Activated CD8-positive, alpha-beta T cell treated with anti-CD3 and anti-CD28 coated beads for 36 hours (primary cell): ENCODE data around the gene MACROD2. TPM values are rescaled to one million over a fixed set of nuclear protein-coding genes. Genes with fewer than 3 reads are reported as not detected.

ENCODE experiments used
- ATAC-seq: fragments of 200-7000 bp; cut with Tn5 transposase; one replicate; pipeline ENCODE4 v1.10.0; 2021; ENCODE audit warnings: mild to moderate bottlenecking, moderate library complexity
- CTCF ChIA-PET: fragments of 350-600 bp; sonication (Branson Sonifier 250); formaldehyde crosslinking; loops from one replicate; lab custom pipeline; 2021; ENCODE audit warnings: antibody characterized with exemption; lab: Charles Lee
- POLR2A ChIA-PET: fragments of 350-600 bp; sonication (Branson Sonifier 250); formaldehyde crosslinking; loops from one replicate; lab custom pipeline; 2021; ENCODE audit warnings: antibody characterized with exemption; lab: Charles Lee
- DNase-seq: peaks from one replicate; pipeline ENCODE4 v3.0.0-alpha.2; 2020
- H3K27ac Mint-ChIP-seq: one replicate; pipeline ENCODE4 v1.8.0; 2021; ENCODE audit warnings: mild to moderate bottlenecking, mixed read lengths
- H3K27me3 Mint-ChIP-seq: one replicate; pipeline ENCODE4 v1.8.0; 2021; ENCODE audit warnings: mixed read lengths
- H3K36me3 Mint-ChIP-seq: one replicate; pipeline ENCODE4 v1.8.0; 2021; ENCODE audit warnings: low read depth, mixed read lengths
- H3K4me1 Mint-ChIP-seq: one replicate; pipeline ENCODE4 v1.8.0; 2021; ENCODE audit warnings: low read depth, mixed read lengths
- H3K4me3 Mint-ChIP-seq: one replicate; pipeline ENCODE4 v1.8.0; 2021; ENCODE audit warnings: mild to moderate bottlenecking, moderate library complexity, mixed read lengths
- H3K9me3 Mint-ChIP-seq: one replicate; pipeline ENCODE4 v1.8.0; 2021; ENCODE audit warnings: mixed read lengths
- intact Hi-C: fragments of 100-400 bp; cut with micrococcal nuclease; formaldehyde crosslinking; loops from one replicate; pipeline ENCODE4 v1.10.0; 2022
- total RNA-seq, 2 experiments: library from RNA; stranded (reverse); gene quantifications; one replicate each; pipeline ENCODE4 v1.2.3, GENCODE V29; 2021
- TF ChIP-seq, protein P1 (sequence below): fragments of 200-600 bp; IDR thresholded peaks from one replicate; pipeline ENCODE4 v1.8.0; 2022; ENCODE audit warnings: antibody characterized with exemption, mild to moderate bottlenecking

Gene MACROD2
- total RNA-seq, 2 experiments from 2014 or later: not detected

DNA sequence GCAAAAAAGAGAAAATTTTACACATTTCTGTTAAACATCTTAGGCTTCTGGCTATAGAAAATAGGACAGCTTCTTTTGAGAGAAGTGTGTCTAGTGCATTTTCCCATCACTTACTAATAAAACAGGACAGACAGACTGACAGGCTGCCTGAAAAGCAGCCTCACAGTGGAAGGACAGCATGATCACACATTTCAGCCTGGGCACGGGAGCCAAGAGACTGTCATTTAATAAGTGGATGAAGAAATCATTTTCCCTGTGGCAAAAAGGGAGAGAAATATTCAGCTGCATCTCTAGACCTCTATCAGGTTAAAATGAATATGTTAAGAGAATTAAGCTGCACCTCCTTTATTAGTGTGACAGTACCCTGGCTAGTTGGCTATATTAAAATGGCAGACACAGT lies 1617.5 kb downstream of the MACROD2 start:
- Mint-ChIP-seq H3K27me3 (no peaks in the 10 kb centered on the region), H3K4me1 (no peaks in the 10 kb centered on the region), H3K36me3 (no peaks in the 10 kb centered on the region), H3K27ac (no peak overlapping the region), H3K4me3 (no peak overlapping the region), H3K9me3 (peaks cover 5% of the 10 kb centered on the region)
- CTCF ChIA-PET: no interaction called here
- DNase-seq: no peak
- POLR2A ChIA-PET: no interaction called here
- TF ChIP-seq, protein P1, sequence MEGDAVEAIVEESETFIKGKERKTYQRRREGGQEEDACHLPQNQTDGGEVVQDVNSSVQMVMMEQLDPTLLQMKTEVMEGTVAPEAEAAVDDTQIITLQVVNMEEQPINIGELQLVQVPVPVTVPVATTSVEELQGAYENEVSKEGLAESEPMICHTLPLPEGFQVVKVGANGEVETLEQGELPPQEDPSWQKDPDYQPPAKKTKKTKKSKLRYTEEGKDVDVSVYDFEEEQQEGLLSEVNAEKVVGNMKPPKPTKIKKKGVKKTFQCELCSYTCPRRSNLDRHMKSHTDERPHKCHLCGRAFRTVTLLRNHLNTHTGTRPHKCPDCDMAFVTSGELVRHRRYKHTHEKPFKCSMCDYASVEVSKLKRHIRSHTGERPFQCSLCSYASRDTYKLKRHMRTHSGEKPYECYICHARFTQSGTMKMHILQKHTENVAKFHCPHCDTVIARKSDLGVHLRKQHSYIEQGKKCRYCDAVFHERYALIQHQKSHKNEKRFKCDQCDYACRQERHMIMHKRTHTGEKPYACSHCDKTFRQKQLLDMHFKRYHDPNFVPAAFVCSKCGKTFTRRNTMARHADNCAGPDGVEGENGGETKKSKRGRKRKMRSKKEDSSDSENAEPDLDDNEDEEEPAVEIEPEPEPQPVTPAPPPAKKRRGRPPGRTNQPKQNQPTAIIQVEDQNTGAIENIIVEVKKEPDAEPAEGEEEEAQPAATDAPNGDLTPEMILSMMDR: no peak
- intact Hi-C loops: no loop called here
- ATAC-seq: no peak

GRCh38 chr20:15613530-15613929 lies 1618.2 kb downstream of the MACROD2 start:
- POLR2A ChIA-PET: no interaction called here
- no peak for ATAC-seq
- CTCF ChIA-PET: no interaction called here
- Mint-ChIP-seq H3K27ac (no peak overlapping the region), H3K36me3 (no peaks in the 10 kb centered on the region), H3K9me3 (peaks cover 5% of the 10 kb centered on the region), H3K27me3 (no peaks in the 10 kb centered on the region), H3K4me3 (no peak overlapping the region), H3K4me1 (no peaks in the 10 kb centered on the region)
- no peak for DNase-seq
- TF ChIP-seq, protein P1: no peak
- intact Hi-C loops: no loop called here

GRCh38 chr20:15616626-15617025 lies 1621.3 kb downstream of the MACROD2 start:
- Mint-ChIP-seq H3K4me3 (no peak overlapping the region), H3K36me3 (no peaks in the 10 kb centered on the region), H3K4me1 (no peaks in the 10 kb centered on the region), H3K27me3 (no peaks in the 10 kb centered on the region), H3K27ac (no peak overlapping the region), H3K9me3 (peaks cover 5% of the 10 kb centered on the region)
- DNase-seq: no peak
- no peak for ATAC-seq
- TF ChIP-seq, protein P1: no peak
- intact Hi-C loops: no loop called here
- POLR2A ChIA-PET: no interaction called here
- CTCF ChIA-PET: no interaction called here

DNA sequence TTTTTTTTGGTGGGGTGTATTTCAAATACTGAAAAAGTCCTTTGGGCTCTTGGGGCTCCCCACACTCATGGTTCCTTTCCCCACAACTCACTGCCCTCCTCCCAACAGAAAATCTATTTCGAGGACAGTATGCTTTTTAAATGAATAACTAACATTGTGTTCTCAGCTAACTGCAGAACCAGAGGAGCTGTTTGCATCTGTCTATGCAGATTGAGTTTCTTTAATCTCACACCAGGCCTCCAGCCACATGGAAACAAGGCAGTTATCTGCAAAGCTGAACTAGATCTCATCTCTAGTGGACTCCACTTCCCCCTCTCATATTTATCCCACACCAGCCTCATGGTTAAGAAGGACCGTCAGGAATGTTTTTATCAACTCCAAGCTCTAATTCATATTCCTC lies 1622.8 kb downstream of the MACROD2 start:
- H3K36me3 Mint-ChIP-seq: no peaks in the 10 kb centered on the region
- intact Hi-C loops: no loop called here
- no peaks in the 10 kb centered on the region for H3K4me1 Mint-ChIP-seq
- H3K27ac Mint-ChIP-seq: no peak overlapping the region
- ATAC-seq (no peak), DNase-seq (no peak)
- no peaks in the 10 kb centered on the region for H3K27me3 Mint-ChIP-seq
- CTCF ChIA-PET: no interaction called here
- peaks cover 5% of the 10 kb centered on the region for H3K9me3 Mint-ChIP-seq
- TF ChIP-seq, protein P1: no peak
- POLR2A ChIA-PET: no interaction called here
- no peak overlapping the region for H3K4me3 Mint-ChIP-seq

DNA sequence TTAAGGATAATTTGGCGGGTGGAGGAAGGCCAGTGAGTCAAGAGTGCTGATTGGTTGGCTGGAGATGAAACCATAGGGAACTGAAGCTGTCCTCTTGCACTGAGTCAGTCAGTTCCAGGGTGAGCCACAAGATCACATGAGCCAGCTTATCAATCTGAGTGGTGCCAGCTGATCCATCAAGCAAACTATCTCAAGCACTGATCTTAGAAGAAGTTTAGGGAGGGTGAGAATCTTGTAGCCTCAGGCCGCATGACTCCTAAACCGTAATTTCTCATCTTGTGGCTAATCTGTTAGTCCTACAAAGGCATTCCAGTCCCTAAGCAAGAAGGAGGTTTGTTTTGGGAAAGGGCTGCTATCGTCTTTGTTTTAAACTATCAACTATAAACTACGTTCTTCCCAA lies 1623.6 kb downstream of the MACROD2 start:
- TF ChIP-seq, protein P1: no peak
- POLR2A ChIA-PET: no interaction called here

More for the DNA sequence above, 1623.6 kb downstream of the MACROD2 start:
- intact Hi-C loops: no loop called here
- Mint-ChIP-seq H3K9me3 (peaks cover 5% of the 10 kb centered on the region), H3K4me1 (no peaks in the 10 kb centered on the region), H3K27ac (no peak overlapping the region), H3K27me3 (no peaks in the 10 kb centered on the region), H3K4me3 (no peak overlapping the region), H3K36me3 (no peaks in the 10 kb centered on the region)
- no peak for DNase-seq
- ATAC-seq: no peak
- CTCF ChIA-PET: no interaction called here
